Liver (tissue), 9 donors: ENCODE results near the gene TIMM13. TPM values are rescaled to one million over a fixed set of nuclear protein-coding genes. Genes with fewer than 3 reads are reported as not detected.

Experiments
- DNase-seq: peaks from one replicate; pipeline ENCODE4 v3.0.0-alpha.2; 2017; ENCODE audit warnings: low spot score
- H3K27ac ChIP-seq, 2 donors: one replicate each; pipeline ENCODE4 v1.7.0; 2013; ENCODE audit warnings: inconsistent platforms in 2 of 2, low read length in 2 of 2, control low read depth in 1 of 2, low read depth in 1 of 2, mild to moderate bottlenecking in 1 of 2
- H3K27me3 ChIP-seq, 4 donors: one replicate each; pipeline versions ENCODE4 v1.6.1 to v1.7.0; 2013; ENCODE audit warnings: low read length in 3 of 4, inconsistent platforms in 1 of 4, mild to moderate bottlenecking in 1 of 4, moderate library complexity in 1 of 4; ENCODE audit not compliant: control insufficient read depth in 4 of 4, insufficient read depth in 4 of 4
- H3K36me3 ChIP-seq, 4 donors: one replicate each; pipeline versions ENCODE4 v1.6.1 to v1.7.0; 2013; ENCODE audit warnings: low read length in 3 of 4, mild to moderate bottlenecking in 3 of 4, low read depth in 1 of 4, moderate library complexity in 1 of 4; ENCODE audit not compliant: control insufficient read depth in 4 of 4, insufficient read depth in 3 of 4
- H3K4me1 ChIP-seq, 4 donors: one replicate each; pipeline versions ENCODE4 v1.6.1 to v1.7.0; 2013; ENCODE audit warnings: low read length in 3 of 4, mild to moderate bottlenecking in 3 of 4, moderate library complexity in 1 of 4; ENCODE audit not compliant: control insufficient read depth in 4 of 4, insufficient read depth in 4 of 4
- H3K4me3 ChIP-seq, 3 donors: one replicate each; pipeline versions ENCODE4 v1.6.1 to v1.7.0; 2013; ENCODE audit warnings: low read length in 3 of 3, control low read depth in 1 of 3, low read depth in 1 of 3, mild to moderate bottlenecking in 1 of 3
- H3K9ac ChIP-seq, 2 donors: one replicate each; pipeline ENCODE4 v1.7.0; 2013; ENCODE audit warnings: low read length in 2 of 2, mild to moderate bottlenecking in 2 of 2, moderate library complexity in 2 of 2, control low read depth in 1 of 2, low read depth in 1 of 2
- H3K9me3 ChIP-seq, 4 donors: one replicate each; pipeline versions ENCODE4 v1.6.1 to v1.7.0; 2013; ENCODE audit warnings: low read length in 3 of 4; ENCODE audit not compliant: control insufficient read depth in 4 of 4
- CTCF ChIP-seq: fragments of 150-350 bp; IDR thresholded peaks from 2 replicates; pipeline ENCODE4 v1.5.1; 2017; ENCODE audit warnings: improper control_type of control experiment, low read depth, low read length; ENCODE audit not compliant: missing input control
- EGR1 ChIP-seq, 2 donors: IDR thresholded peaks; 2 replicates each; pipeline ENCODE4 v1.6.1; 2016 to 2018; ENCODE audit warnings: antibody characterized with exemption in 2 of 2, low read depth in 2 of 2
- FOXA1 ChIP-seq: IDR thresholded peaks from 2 replicates; pipeline ENCODE4 v1.6.1; 2016; ENCODE audit warnings: antibody characterized with exemption
- FOXA2 ChIP-seq: IDR thresholded peaks from 2 replicates; pipeline ENCODE4 v1.6.1; 2016; ENCODE audit warnings: antibody characterized with exemption
- GABPA ChIP-seq, 2 donors: IDR thresholded peaks in 1 of 2; conservative IDR thresholded peaks in 1 of 2; 2 replicates each; pipeline ENCODE4 v1.6.1; 2016; ENCODE audit warnings: antibody characterized with exemption in 2 of 2, mild to moderate bottlenecking in 1 of 2, moderate library complexity in 1 of 2
- HNF4A ChIP-seq, 2 donors: conservative IDR thresholded peaks; 2 replicates each; pipeline ENCODE4 v1.6.1; 2016; ENCODE audit warnings: antibody characterized with exemption in 2 of 2, mild to moderate bottlenecking in 2 of 2
- HNF4G ChIP-seq: IDR thresholded peaks from 2 replicates; pipeline ENCODE4 v1.6.1; 2016; ENCODE audit warnings: antibody characterized with exemption
- JUND ChIP-seq, 2 donors: IDR thresholded peaks; 2 replicates each; pipeline ENCODE4 v1.6.1; 2016; ENCODE audit warnings: antibody characterized with exemption in 2 of 2
- NR2F2 ChIP-seq: IDR thresholded peaks from 2 replicates; pipeline ENCODE4 v1.6.1; 2016; ENCODE audit warnings: antibody characterized with exemption
- RAD21 ChIP-seq, 2 donors: IDR thresholded peaks; 2 replicates each; pipeline ENCODE4 v1.6.1; 2016; ENCODE audit warnings: antibody characterized with exemption in 2 of 2, mild to moderate bottlenecking in 2 of 2
- RXRA ChIP-seq, 2 donors: IDR thresholded peaks; 2 replicates each; pipeline ENCODE4 v1.6.1; 2017 to 2018; ENCODE audit warnings: antibody characterized with exemption in 2 of 2, mild to moderate bottlenecking in 1 of 2
- SP1 ChIP-seq: IDR thresholded peaks from 2 replicates; pipeline ENCODE4 v1.6.1; 2018; ENCODE audit warnings: antibody characterized with exemption, mild to moderate bottlenecking
- TAF1 ChIP-seq: conservative IDR thresholded peaks from 2 replicates; pipeline ENCODE4 v1.6.1; 2016; ENCODE audit warnings: antibody characterized with exemption, mild to moderate bottlenecking
- YY1 ChIP-seq: IDR thresholded peaks from 2 replicates; pipeline ENCODE4 v1.6.1; 2016; ENCODE audit warnings: antibody characterized with exemption, mild to moderate bottlenecking
- WGBS: extraction: QIAGEN DNeasy Blood & Tissue Kit; methylation state at CpG from one replicate; pipeline ENCODE4 v1.1.7; 2013; 5-methylcytosine and 5-hydroxymethylcytosine counted together
- polyA plus RNA-seq, 2 donors: library from polyadenylated mRNA; stranded (reverse) in 1 of 2; unstranded in 1 of 2; fragments of 200-250 nt in 1 of 2; fragments of >200 nt in 1 of 2; fragmentation: Nextera tagmentation in 1 of 2; extraction: Ambion mirVana in 1 of 2; gene quantifications; one replicate each; pipeline versions ENCODE4 v1.2.1 to v1.2.3, GENCODE V29; 2013 to 2015
- total RNA-seq, 2 donors: library from RNA; depleted of rRNA; stranded (reverse); fragments of >200 nt; gene quantifications; one replicate each; pipeline ENCODE4 v1.2.3, GENCODE V29; 2014
- TF ChIP-seq, protein P1 (sequence below): IDR thresholded peaks from 2 replicates; pipeline ENCODE4 v1.6.1; 2016; ENCODE audit warnings: antibody characterized with exemption, mild to moderate bottlenecking
- TF ChIP-seq, protein P2 (sequence below): IDR thresholded peaks from 2 replicates; pipeline ENCODE4 v1.6.1; 2016; ENCODE audit warnings: antibody characterized with exemption
- TF ChIP-seq, protein P3 (sequence below): IDR thresholded peaks from 2 replicates; pipeline ENCODE4 v1.6.1; 2016; ENCODE audit warnings: antibody characterized with exemption
- donor health status: healthy.
- donor health status: healthy.
- donor health status: healthy.
- donor health status: healthy.
- donor health status: healthy.

TIMM13 gene
- total and polyA plus RNA-seq, 4 donors: 21.6 to 137 (median 43.4) TPM

DNA sequence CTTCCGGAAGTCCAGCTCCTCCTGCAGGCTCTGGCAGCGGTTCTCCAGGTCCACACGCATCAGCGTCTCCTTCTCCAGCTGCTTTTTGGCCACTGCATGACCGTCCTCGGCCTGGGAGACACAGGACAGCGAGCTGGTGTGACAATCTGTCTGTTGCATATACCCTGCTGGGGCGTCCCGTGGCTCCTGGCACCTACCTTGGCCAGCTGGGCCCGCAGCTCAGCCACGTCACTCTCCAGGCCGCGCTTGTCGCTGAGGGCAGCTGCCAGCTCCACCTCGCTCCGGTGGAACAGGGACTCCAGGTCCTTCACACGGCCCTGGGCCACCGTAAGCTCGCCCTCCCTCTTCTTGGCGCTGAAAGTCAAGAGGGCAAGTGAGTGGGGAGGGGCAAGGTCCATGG lies 10.8 kb upstream of the TIMM13 start:
- no peak for DNase-seq

GRCh38 chr19:2436926-2437325 lies 9.5 kb upstream of the TIMM13 start:
- Histone ChIP-seq H3K9me3 (no peaks in the 10 kb centered on the region), H3K36me3 (peaks cover 0 to 19% (median 9%) of the 10 kb centered on the region in 4 donors), H3K9ac (no peak overlapping the region), H3K27me3 (no peaks in the 10 kb centered on the region), H3K27ac (no peak overlapping the region), H3K4me3 (no peak overlapping the region), H3K4me1 (no peaks in the 10 kb centered on the region)
- no peak for DNase-seq
- WGBS: 98% methylated on average over 15 of the region's 15 CpGs
- TF ChIP-seq RAD21 (IDR thresholded peaks at IDR 0.05) (no peak), FOXA1 (no peak), YY1 (no peak), TAF1 (no peak), SP1 (no peak), GABPA (IDR thresholded peaks at IDR 0.05 in 1 of 2, conservative IDR thresholded peaks at IDR 0.05 in 1 of 2) (no peak), HNF4A (conservative IDR thresholded peaks at IDR 0.05) (no peak), CTCF (no peak), JUND (IDR thresholded peaks at IDR 0.05) (no peak), NR2F2 (no peak)
- TF ChIP-seq, protein P1, sequence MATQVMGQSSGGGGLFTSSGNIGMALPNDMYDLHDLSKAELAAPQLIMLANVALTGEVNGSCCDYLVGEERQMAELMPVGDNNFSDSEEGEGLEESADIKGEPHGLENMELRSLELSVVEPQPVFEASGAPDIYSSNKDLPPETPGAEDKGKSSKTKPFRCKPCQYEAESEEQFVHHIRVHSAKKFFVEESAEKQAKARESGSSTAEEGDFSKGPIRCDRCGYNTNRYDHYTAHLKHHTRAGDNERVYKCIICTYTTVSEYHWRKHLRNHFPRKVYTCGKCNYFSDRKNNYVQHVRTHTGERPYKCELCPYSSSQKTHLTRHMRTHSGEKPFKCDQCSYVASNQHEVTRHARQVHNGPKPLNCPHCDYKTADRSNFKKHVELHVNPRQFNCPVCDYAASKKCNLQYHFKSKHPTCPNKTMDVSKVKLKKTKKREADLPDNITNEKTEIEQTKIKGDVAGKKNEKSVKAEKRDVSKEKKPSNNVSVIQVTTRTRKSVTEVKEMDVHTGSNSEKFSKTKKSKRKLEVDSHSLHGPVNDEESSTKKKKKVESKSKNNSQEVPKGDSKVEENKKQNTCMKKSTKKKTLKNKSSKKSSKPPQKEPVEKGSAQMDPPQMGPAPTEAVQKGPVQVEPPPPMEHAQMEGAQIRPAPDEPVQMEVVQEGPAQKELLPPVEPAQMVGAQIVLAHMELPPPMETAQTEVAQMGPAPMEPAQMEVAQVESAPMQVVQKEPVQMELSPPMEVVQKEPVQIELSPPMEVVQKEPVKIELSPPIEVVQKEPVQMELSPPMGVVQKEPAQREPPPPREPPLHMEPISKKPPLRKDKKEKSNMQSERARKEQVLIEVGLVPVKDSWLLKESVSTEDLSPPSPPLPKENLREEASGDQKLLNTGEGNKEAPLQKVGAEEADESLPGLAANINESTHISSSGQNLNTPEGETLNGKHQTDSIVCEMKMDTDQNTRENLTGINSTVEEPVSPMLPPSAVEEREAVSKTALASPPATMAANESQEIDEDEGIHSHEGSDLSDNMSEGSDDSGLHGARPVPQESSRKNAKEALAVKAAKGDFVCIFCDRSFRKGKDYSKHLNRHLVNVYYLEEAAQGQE: no peak
- TF ChIP-seq, protein P2, sequence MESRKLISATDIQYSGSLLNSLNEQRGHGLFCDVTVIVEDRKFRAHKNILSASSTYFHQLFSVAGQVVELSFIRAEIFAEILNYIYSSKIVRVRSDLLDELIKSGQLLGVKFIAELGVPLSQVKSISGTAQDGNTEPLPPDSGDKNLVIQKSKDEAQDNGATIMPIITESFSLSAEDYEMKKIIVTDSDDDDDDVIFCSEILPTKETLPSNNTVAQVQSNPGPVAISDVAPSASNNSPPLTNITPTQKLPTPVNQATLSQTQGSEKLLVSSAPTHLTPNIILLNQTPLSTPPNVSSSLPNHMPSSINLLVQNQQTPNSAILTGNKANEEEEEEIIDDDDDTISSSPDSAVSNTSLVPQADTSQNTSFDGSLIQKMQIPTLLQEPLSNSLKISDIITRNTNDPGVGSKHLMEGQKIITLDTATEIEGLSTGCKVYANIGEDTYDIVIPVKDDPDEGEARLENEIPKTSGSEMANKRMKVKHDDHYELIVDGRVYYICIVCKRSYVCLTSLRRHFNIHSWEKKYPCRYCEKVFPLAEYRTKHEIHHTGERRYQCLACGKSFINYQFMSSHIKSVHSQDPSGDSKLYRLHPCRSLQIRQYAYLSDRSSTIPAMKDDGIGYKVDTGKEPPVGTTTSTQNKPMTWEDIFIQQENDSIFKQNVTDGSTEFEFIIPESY: no peak

More for the DNA sequence above, 10.8 kb upstream of the TIMM13 start:
- no peak for TF ChIP-seq RAD21 (IDR thresholded peaks at IDR 0.05)
- TF ChIP-seq TAF1: no peak
- TF ChIP-seq GABPA (IDR thresholded peaks at IDR 0.05 in 1 of 2, conservative IDR thresholded peaks at IDR 0.05 in 1 of 2): no peak
- TF ChIP-seq SP1: no peak
- TF ChIP-seq HNF4A (conservative IDR thresholded peaks at IDR 0.05): no peak
- no peak for TF ChIP-seq FOXA2
- no peak for TF ChIP-seq RXRA (IDR thresholded peaks at IDR 0.05)
- no peak for TF ChIP-seq EGR1 (IDR thresholded peaks at IDR 0.05; ENCODE audit: low read depth in 2 of 2)
- no peak for TF ChIP-seq FOXA1
- TF ChIP-seq, protein P3, sequence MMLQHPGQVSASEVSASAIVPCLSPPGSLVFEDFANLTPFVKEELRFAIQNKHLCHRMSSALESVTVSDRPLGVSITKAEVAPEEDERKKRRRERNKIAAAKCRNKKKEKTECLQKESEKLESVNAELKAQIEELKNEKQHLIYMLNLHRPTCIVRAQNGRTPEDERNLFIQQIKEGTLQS: no peak
- no peak for TF ChIP-seq CTCF
- TF ChIP-seq HNF4G: no peak
- TF ChIP-seq, protein P2: no peak
- TF ChIP-seq JUND (IDR thresholded peaks at IDR 0.05): no peak
- no peaks in the 10 kb centered on the region for H3K9me3 ChIP-seq
- no peak overlapping the region for H3K4me3 ChIP-seq
- H3K27me3 ChIP-seq: no peaks in the 10 kb centered on the region
- H3K4me1 ChIP-seq: no peaks in the 10 kb centered on the region
- no peak overlapping the region for H3K9ac ChIP-seq
- WGBS: 97% methylated on average over 20 of the region's 20 CpGs
- H3K27ac ChIP-seq: no peak overlapping the region
- peaks cover 0 to 18% (median 10%) of the 10 kb centered on the region in 4 donors for H3K36me3 ChIP-seq
